HG02623 (cell line): ENCODE data around the gene TBC1D22B.
"Not testable (repeated sequence)": the region's sequence is repeated elsewhere in the genome, so short reads cannot be mapped to it uniquely, and the experiment has no call there.

Source experiments
- ATAC-seq: cut with Tn5 transposase; IDR thresholded peaks from one replicate; pipeline ENCODE4 v1.9.1; 2021; ENCODE audit warnings: moderate library complexity; ENCODE audit not compliant: unreplicated experiment

TBC1D22B gene

DNA sequence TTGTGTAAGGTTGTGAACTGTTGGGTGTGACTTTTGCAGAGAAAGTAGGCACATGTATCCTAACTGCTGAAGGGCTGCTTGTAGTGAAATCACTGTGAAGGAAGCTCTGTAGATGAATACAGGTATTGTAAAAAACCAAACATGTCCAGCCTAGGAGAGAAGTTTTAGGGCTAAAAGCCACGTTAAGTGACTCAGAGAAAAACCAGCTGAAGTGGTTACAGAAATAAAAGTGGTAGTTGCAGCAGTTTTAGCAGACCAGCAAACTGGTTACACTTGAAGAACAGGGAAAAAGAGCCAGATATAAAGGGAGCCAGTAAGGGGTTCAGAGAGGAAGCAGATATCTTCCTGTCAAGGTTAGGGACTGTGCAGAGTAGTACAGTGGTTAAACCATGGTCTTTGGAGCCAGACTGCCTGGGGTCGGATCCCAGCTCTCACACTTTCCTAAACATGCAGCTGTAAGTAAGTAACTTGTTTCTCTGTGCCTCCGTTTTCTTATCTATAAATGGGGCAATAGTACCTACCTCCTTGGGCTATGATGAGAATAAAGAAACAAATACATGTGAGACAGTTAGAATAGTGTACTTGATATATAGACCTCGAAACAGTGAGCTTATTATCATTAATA, 62.4 kb downstream of the TBC1D22B start:
- no peak for ATAC-seq

DNA sequence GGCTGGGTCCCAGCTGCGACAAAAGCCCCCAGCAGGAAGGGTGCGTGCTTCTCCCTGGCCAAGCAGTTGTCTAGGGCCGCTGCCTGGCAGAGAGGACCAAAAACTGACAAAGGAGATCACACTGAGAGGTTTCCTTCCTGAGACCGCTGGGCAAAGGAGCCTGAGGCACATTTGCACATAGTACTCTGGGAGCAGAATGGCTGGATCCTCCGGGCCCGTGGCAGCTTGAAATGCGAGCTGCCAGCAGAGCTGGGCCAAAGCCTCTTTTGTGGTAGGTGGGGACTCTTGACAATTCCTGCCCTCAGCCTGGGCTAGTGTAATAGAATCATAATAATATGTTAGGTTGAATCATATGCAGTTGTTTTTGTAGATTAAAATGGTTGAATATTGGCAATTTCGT, 63.1 kb downstream of the TBC1D22B start:
- ATAC-seq, result no peak

DNA sequence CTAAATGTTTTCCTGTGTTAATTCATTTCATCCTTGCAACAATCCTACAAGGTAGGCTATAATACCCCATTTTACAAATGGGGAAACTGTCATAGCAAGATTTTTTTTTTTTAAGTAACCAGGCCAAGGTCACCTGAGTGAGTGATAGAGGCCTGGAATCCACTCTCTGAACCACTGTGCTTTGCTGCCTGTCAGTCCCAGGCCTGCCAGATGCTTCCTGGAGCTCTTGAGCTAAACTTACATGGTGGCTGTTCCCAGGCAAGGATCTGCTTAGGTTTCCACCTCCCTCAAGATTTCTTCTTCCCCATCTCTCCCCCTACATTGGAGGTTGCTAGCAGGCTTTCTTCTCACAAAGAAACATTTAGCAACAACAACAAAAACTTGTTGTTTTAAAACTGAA, 63.5 kb downstream of the TBC1D22B start:
- no peak for ATAC-seq

DNA sequence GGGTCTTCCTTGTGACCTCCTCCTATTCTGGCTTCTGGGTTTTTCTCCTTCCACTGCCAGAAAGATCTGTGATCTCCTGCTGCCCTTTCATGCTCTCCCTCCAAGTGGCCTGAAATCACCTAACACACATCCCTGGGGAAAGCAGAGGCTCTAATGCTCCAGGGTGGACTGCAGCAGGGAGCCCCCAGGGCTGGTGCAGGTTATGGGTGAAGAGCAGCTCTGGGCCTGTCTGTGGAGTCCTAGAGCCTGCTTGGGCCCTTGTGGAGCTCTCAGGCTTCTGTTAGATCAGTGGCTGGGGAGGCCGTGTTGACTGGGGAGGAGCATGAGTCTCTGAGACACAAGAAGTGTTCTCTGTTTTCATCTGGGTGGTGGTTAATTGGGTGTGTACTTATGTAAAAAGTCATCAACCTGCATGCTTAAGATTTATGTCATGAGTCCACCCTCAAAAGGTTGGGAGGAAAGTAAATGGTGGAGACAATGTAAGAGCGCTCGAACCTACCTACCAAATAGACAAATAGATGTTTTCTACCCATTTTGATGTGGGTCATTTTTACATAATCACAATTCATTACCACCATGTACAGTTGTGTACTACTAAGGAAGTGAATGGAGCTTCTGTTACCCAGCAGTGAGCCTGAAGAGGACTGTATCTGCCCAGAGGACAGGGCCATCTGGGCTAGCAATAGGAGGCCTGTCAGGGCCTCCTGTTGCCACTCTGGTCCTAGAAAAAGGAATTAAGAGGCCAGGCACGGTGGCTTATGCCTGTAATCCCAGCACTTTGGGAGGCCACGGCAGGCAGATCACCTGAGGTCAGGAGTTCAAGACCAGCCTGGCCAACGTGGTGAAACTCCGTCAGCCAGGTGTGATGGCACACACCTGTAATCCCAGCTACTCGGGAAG, 64.2 kb downstream of the TBC1D22B start:
- no peak for ATAC-seq

DNA sequence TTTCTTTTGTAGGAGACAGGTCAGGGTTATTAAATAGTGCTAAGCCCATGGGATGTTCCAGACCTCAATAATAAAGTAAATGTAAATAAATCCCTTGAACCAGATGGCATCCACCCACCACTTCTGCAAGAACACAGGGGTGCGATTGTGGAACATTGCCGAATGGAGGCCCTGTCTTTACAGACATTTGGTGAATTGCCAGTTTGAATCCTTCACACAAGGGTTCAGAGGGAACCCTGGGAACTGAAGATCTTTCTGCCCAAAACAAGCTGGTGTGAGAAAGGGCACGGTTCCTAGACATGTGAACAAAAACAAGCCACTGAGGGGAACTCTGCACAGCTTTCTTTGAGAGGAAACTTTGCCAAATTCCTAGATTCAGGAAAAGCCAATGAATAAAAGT, 66.0 kb downstream of the TBC1D22B start:
- ATAC-seq, result no peak

DNA sequence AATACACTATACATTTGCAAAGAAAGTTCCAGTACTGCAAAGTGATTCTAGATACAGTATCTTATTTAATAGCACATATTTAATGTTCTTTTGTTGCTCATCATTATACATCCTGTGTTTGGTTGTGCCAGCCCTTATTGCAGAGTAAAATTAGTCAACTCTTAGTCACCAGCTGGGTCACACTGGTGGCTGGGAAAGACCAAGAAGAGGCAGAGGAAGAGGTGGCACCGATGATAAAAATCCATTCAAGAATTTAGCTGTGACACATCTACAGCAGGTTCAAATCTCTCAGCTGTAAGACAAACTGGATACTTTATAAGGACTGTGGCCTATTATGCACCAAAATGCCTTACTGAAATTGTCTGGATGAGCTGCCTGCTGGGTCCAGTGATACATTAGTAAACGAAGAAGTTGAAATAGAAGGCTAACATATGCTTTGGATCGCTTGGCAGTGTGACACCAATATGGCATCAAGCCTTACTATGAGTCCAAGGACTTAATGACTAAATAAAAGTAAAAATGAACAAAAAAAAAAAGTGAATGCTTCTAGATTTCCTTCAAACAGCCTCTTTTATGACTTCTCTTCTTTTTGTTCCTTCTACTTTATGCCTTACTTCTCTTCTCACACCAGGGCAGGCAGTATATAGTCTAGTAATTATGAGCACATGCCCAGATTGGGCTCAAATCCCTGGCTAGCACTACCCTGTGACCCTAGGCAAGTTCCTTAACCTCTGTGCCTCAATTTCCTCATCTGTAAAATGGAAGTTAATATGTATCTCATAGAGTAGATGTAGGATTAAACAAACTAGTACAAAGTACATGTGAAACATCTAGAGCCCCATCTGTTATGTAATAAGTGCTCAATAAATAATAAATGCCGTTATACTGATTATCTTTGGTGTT, 66.8 kb downstream of the TBC1D22B start:
- ATAC-seq, result no peak

DNA sequence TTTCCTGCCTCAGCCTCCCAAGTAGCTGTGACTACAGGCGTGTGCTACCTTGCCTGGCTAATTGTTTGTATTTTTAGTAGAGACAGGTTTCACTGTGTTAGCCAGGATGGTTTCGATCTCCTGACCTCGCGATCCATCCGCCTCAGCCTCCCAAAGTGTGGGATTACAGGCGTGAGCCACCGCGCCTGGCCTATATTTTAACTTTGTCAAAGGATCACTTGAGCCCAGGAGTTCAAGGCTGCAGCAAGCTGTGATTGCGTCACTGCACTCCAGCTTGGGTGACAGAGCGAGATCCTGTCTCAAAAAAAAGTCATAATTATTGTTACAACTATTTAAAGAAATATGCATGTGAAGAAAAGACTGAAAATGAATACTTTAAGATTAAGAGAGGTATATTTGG, 72.8 kb downstream of the TBC1D22B start:
- not testable (repeated sequence) for ATAC-seq

DNA sequence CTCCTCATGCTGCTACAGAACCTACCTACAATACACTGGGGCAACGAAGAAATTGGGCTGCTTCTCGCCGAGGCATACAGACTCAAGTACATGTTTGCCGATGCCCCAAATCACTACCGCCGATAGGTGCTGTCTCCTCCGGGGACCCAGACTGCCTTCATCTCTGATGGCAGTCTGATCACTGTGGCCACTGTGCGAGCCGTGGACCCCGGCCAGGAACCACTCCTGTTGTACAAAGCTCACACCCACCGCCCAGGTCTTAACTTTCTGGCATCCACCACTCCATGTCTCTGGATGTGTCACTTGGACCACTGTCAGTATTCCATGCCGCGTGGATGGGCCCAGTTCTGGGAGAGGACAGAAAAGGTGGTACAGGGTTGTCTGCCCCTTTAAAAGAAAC, 73.5 kb downstream of the TBC1D22B start:
- ATAC-seq, result no peak

DNA sequence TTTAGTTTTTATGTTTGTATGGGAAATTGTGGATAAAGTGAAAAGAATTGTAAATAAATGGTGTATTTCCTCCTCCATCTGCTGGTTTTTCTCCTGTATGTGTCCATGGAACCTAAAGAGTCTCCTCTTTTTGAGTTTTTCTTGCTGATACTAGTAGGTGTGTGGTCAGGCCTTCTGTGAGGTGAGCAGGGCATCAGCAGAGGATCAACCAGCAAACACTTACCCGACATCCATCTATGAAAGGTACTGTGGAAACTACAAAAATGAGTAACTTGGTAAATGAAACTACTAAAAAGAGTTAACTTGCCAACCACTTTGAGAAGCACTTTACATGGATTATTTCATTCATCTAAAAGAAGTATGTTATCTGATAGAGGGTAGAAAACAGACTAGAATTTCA, 75.3 kb downstream of the TBC1D22B start:
- no peak for ATAC-seq

DNA sequence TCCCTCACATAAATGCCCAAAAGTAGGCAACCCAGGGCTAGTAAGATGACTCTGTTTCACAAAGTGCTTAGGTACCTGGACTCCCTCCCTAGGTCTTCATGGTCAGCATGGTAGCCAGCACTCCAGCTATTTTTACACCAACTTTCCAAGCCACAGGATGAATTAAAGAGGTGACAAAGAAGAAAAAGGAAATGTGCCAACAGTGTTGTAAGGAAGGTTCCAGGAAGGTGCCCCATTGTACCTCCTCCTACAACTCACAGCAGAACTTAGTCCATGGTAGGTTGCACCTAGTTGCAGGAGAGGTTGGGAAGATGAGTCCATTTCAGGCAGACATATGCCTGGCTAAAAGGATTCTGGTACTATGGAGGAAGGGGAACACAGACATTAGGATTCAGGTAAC, 76.5 kb downstream of the TBC1D22B start:
- ATAC-seq, result no peak

DNA sequence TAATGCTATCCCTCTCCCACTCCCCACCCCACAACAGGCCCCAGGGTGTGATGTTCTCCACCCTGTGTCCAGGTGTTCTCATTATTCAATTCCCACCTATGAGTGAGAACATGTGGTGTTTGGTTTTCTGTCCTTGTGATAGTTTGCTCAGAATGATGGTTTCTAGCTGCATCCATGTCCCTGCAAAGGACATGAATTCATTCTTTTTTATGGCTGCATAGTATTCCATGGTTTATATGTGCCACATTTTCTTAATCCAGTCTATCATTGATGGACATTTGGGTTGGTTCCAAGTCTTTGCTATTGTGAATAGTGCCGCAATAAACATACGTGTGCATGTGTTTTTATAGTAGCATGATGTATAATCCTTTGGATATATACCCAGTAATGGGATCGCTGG, 80.7 kb downstream of the TBC1D22B start:
- ATAC-seq, result not testable (repeated sequence)

DNA sequence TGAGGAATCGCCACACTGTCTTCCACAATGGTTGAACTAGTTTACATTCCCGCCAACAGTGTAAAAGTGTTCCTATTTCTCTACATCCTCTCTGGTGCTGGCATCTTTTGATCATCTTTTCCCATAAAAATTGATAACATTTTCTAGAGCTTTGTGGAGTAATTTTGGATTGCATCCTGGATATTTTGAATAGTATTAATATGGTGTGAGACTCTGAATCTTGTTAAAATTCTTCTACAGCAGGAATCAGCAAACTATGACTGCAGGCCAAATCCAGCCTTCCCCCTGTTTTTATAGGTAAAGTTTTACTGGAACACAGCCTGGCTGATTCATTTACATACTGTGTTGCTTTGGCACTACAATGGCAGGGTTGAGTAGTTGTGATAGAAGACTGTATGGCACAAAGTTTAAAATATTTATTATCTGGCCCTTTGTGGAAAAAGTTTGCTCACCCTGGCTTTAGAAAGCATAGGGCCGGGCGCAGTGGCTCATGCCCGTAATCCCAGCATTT, 81.2 kb downstream of the TBC1D22B start:
- no peak for ATAC-seq

DNA sequence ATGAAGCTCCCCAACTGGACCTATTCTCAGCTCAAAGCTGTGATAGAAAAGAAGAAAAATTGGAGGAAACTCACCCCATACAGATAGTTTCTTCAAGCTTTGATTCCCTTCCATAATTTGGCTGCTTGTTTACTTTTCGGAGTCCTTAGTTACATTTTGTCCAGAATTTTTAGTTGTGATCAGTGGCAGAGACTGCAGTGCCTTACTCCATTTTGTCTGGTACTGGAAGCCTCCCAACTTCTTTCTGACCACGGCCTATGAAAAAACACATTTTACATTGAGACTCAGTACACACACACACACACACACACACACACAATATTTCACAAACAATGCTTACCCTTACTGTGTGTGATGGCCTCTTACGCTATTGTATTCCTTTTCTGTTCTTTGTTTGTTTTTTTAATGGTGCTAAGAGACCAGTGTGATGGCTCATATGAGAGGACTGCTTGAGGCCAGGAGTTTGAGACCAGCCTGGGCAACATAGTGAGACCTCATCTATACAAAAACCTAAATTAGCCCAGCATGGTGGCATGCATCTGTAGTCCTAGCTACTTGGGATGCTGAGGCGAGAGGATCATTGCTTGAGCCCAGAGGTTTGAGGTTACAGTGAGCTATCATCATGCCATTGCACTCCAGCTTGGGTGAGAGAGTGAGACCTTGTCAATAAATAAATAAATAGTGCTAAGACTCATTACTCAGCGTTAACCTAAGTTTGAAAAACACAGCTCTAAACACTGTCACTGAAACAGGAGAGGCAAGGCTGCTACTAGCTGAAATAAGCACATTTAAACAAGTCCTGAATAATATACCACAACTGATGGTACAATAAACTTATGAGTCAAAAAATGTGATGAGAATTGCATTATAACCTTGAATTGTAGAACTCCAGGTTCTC, 82.4 kb downstream of the TBC1D22B start:
- ATAC-seq, result no peak

DNA sequence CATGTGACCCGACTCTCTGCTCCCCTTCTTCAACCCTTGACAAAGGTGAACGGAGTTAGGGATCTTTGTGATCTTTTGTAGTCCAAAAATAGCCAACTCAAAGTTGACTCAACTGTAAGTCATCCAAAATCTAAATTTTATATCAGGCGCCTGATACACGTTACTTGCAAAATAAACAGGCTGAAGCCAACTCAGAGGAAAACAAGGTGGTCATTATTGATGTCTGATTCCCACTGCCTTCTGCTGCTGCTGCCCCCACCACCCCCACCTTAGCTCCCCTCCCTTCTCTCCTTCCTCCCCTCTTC, 83.0 kb downstream of the TBC1D22B start:
- no peak for ATAC-seq

DNA sequence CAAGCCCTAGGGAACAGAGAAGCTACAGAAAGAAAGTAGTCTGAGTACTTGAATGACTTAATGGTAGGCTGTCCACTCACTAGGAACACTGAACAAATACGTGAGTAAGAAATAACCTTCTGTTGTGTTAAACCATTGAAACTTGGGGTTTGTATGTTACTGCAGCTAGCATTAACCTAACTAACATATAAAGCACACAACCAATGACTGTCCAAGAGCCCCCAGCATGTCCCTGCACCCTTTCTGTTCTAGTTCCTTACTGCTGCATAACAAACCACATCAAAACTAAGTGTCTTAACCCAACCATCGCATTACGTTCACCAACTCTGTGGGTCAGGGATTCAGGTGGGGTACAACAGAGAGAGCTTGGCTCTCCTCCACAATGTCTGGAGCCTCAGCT, 85.7 kb downstream of the TBC1D22B start:
- ATAC-seq, result no peak

DNA sequence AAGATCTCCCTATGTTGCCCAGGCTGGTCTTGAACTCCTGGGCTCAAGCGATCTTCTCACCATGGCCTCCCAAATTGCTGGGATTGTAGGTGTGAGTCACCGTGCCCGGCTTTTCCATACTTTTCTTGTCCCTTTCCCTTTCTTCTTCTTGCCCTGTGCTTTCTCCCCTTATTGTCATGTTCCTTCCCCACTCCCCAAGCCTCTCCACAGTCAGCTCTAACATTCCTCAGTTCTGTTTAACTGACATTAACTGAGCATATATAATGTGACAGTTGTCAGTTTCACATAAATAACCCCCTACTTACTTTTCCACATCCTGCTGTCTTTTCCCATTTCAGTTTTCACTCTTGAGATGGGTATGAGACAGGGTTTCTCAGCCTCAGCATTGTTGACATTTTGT, 86.7 kb downstream of the TBC1D22B start:
- no peak for ATAC-seq

DNA sequence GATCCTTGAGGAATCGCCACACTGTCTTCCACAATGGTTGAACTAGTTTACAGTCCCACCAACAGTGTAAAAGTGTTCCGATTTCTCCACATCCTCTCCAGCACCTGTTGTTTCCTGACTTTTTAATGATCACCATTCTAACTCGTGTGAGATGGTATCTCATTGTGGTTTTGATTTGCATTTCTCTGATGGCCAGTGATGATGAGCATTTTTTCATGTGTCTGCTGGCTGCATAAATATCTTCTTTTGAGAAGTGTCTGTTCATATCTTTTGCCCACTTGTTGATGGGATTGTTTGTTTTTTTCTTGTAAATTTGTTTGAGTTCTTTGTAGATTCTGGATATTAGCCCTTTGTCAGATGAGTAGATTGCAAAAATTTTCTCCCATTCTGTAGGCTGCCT, 88.2 kb downstream of the TBC1D22B start:
- not testable (repeated sequence) for ATAC-seq

DNA sequence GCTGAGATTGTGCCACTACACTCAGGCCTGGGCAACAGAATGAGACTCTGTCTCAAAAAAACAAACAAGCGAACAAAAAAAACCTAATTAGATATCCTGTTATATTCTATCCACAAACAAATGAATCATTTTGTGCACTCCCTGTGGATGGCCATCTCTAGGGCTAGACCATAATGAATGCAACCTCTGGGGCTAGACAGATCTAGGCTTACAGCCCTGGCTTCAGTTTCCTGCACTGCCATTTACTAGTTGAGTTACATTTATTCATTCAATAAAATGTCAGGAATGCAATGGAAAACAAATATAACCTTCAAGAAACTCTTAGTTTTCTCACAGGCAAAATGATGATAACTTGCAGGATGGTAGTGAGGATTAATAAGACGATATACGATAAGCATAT, 89.6 kb downstream of the TBC1D22B start:
- ATAC-seq, result no peak

DNA sequence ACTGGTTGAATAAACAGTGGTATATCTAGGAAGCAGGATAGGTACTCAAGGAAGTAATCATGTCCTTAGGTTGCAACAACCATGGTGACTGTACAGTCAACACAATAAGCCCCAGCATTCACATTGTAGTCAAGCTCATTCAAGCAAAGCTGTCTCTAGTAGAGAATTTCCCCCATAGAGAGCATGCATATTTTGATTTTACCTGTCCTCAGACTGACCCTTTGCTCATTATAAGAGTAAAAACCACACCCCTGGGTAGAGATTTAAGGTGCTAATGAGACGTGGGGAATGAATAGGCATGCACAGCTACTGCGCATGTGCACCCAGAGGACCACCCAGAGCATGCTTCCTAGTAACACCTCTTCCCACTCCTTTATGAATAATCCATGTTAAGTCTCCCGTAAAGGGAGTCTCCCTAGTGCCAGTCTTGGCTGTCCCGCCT, 90.1 kb downstream of the TBC1D22B start:
- no peak for ATAC-seq

DNA sequence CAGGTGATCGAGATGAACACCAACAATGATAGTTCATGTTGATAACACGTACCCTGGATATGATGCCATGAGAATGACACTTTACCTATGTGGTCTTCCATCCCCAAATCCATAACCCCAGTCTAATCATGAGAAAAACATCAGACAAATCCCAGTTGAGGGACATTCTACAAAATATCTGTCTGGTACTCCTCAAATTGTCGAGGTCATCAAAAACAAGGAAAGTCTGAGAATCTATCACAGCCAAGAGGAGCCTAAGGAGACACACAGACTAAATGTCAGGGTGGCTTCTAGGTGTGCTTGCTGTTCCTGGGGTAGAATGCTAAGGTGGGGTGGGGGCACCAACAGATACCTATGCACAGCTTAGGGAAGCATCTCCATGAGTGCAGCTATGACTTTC, 93.5 kb downstream of the TBC1D22B start:
- no peak for ATAC-seq
